ENCODE data around the gene APAF1.

GRCh38 chr12:98730412-98730811 is 85.3 kb downstream of the APAF1 start:
- TF ChIP-seq, protein P1, sequence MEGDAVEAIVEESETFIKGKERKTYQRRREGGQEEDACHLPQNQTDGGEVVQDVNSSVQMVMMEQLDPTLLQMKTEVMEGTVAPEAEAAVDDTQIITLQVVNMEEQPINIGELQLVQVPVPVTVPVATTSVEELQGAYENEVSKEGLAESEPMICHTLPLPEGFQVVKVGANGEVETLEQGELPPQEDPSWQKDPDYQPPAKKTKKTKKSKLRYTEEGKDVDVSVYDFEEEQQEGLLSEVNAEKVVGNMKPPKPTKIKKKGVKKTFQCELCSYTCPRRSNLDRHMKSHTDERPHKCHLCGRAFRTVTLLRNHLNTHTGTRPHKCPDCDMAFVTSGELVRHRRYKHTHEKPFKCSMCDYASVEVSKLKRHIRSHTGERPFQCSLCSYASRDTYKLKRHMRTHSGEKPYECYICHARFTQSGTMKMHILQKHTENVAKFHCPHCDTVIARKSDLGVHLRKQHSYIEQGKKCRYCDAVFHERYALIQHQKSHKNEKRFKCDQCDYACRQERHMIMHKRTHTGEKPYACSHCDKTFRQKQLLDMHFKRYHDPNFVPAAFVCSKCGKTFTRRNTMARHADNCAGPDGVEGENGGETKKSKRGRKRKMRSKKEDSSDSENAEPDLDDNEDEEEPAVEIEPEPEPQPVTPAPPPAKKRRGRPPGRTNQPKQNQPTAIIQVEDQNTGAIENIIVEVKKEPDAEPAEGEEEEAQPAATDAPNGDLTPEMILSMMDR (conservative IDR thresholded peaks at IDR 0.05; ENCODE audit: low read length): no peak
- TF ChIP-seq EZH2phosphoT487 (IDR thresholded peaks at IDR 0.05; ENCODE audit: borderline replicate concordance, low read depth, low read length): no peak

All from OCI-LY7 (cell line).